Body of pancreas (tissue), 4 donors: Measurements from ENCODE around the gene DOCK3.

ENCODE experiments used
- POLR2A ChIP-seq, 3 donors: fragments of 450-650 bp; IDR thresholded peaks; one replicate each; pipeline ENCODE4 v1.6.1; 2016; ENCODE audit warnings: antibody characterized with exemption in 3 of 3, mild to moderate bottlenecking in 2 of 3
- TF ChIP-seq, protein P1 (sequence below), 7 experiments: fragments of 450-650 bp in 4 of 7; fragments of 200-600 bp in 3 of 7; sonication (generic) in 3 of 7; IDR thresholded peaks; one replicate each; pipeline ENCODE4 v1.5.1; 2016 to 2019; ENCODE audit warnings: antibody characterized with exemption in 7 of 7

DNA sequence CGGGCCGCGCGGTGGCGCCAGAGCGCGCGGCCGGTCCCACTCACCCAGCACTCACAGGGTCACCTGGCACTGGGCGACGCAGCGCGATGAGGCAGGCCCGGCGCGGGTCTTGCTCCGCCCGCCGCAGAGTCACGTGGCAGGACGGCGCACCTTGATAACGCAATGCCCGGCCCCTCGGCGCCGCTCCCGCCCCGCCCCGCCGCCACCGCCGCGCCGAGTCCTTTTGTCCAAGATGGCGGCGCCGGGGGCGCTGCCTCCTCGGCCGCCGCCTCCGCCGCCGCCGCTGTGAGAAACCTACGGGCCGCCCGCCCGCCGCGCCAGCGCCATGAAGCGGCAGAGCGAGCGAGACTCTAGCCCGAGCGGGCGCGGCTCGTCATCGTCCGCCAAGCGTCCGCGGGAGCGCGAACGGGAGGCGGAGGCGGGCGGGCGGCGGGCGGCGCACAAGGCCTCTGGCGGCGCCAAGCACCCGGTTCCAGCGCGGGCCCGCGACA lies 716.4 kb downstream of the DOCK3 start, which contains the start of gene RBM15B:
- TF ChIP-seq, protein P1, sequence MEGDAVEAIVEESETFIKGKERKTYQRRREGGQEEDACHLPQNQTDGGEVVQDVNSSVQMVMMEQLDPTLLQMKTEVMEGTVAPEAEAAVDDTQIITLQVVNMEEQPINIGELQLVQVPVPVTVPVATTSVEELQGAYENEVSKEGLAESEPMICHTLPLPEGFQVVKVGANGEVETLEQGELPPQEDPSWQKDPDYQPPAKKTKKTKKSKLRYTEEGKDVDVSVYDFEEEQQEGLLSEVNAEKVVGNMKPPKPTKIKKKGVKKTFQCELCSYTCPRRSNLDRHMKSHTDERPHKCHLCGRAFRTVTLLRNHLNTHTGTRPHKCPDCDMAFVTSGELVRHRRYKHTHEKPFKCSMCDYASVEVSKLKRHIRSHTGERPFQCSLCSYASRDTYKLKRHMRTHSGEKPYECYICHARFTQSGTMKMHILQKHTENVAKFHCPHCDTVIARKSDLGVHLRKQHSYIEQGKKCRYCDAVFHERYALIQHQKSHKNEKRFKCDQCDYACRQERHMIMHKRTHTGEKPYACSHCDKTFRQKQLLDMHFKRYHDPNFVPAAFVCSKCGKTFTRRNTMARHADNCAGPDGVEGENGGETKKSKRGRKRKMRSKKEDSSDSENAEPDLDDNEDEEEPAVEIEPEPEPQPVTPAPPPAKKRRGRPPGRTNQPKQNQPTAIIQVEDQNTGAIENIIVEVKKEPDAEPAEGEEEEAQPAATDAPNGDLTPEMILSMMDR (IDR thresholded peaks at IDR 0.05) = peak in 6 of 7 experiments; percentile 83 to 98 (median 91)
- TF ChIP-seq POLR2A (IDR thresholded peaks at IDR 0.05) = peak; percentile 20 to 83 (median 50)
